Lung (tissue), 12 donors: Measurements from ENCODE around the gene PEX16. TPM values are rescaled to one million over a fixed set of nuclear protein-coding genes. Genes with fewer than 3 reads are reported as not detected.
A peak's percentile ranks its signal among the peaks of the same experiment; 100 is the strongest.

ENCODE experiments used
- ATAC-seq: fragments of 200-7000 bp; cut with Tn5 transposase; one replicate; pipeline ENCODE4 v1.9.1; 2020; ENCODE audit warnings: moderate number of reproducible peaks; ENCODE audit not compliant: insufficient read depth, low FRiP score
- DNase-seq, 3 donors: peaks; one replicate each; pipeline ENCODE4 v3.0.0-alpha.2; 2013 to 2017
- H3K27ac ChIP-seq, 2 donors: one replicate each; pipeline ENCODE4 v1.5.1; 2013; ENCODE audit warnings: mild to moderate bottlenecking in 2 of 2, moderate library complexity in 2 of 2, control low read depth in 1 of 2, inconsistent platforms in 1 of 2, low read depth in 1 of 2, low read length in 1 of 2
- H3K27me3 ChIP-seq, 3 donors: one replicate each; pipeline ENCODE4 v1.5.1; 2013; ENCODE audit warnings: low read length in 2 of 3; ENCODE audit not compliant: control insufficient read depth in 3 of 3, insufficient read depth in 3 of 3
- H3K36me3 ChIP-seq, 4 donors: one replicate each; pipeline ENCODE4 v1.5.1; 2013; ENCODE audit warnings: low read length in 4 of 4, mild to moderate bottlenecking in 1 of 4, moderate library complexity in 1 of 4; ENCODE audit not compliant: control insufficient read depth in 4 of 4, insufficient read depth in 4 of 4
- H3K4me1 ChIP-seq, 5 donors: one replicate each; pipeline ENCODE4 v1.5.1; 2013; ENCODE audit warnings: low read length in 5 of 5, mild to moderate bottlenecking in 2 of 5, moderate library complexity in 1 of 5; ENCODE audit not compliant: control insufficient read depth in 5 of 5, insufficient read depth in 5 of 5
- H3K4me3 ChIP-seq: one replicate; pipeline ENCODE4 v1.5.1; 2013; ENCODE audit warnings: mild to moderate bottlenecking, control low read depth, moderate library complexity
- H3K9ac ChIP-seq, 2 donors: one replicate each; pipeline ENCODE4 v1.5.1; 2013; ENCODE audit warnings: low read length in 2 of 2, control low read depth in 1 of 2; ENCODE audit not compliant: insufficient read depth in 1 of 2
- H3K9me3 ChIP-seq, 4 donors: one replicate each; pipeline ENCODE4 v1.5.1; 2013; ENCODE audit warnings: low read length in 3 of 4, mild to moderate bottlenecking in 1 of 4, moderate library complexity in 1 of 4; ENCODE audit not compliant: control insufficient read depth in 4 of 4, insufficient read depth in 3 of 4
- CTCF ChIP-seq: IDR thresholded peaks from 2 replicates; pipeline ENCODE4 v1.5.1; 2012; ENCODE audit warnings: mild to moderate bottlenecking; ENCODE audit errors: control extremely low read depth, extremely low read depth
- WGBS, 2 donors: extraction: QIAGEN DNeasy Blood & Tissue Kit; methylation state at CpG; one replicate each; pipeline ENCODE4 v1.1.7; 2013; 5-methylcytosine and 5-hydroxymethylcytosine counted together
- polyA plus RNA-seq, 2 donors: library from polyadenylated mRNA; stranded (reverse); fragments of 200-250 nt; gene quantifications; one replicate each; pipeline ENCODE4 v1.2.1, GENCODE V29; 2013
- total RNA-seq, 2 donors: library from RNA; depleted of rRNA in 1 of 2; stranded (reverse); fragments of >200 nt in 1 of 2; gene quantifications; one replicate each; pipeline ENCODE4 v1.2.1, GENCODE V29; 2014 to 2021
- donor health status: control.
- donor health status: control.
- donor health status: Bipolar disorder and iron deficiency.
- donor health status: healthy.
- donor health status: DM: yes; HTN: yes; CAD: no.

Gene PEX16
- total and polyA plus RNA-seq, 4 donors: 14.2 to 38.2 (median 35.8) TPM

DNA sequence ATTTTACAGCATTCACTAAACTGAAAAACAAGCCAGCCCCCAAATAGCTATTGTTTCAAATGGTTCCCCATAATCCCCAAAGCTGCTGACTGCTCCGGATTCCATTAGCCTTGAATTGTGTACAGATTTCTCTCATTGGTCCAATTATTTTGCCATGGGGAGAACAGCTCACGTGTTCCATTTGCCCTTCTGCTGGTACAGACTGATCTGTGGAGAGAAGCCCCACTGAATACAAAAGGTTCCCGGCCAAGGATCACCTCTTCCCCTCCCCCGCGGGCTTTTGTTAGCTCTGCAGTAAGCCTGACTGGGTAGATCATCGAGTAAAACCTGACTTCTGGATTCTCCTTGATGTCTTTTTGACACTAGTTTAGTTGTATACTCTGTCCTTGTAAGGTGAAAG is 41.3 kb downstream of the PEX16 start:
- Histone ChIP-seq H3K27ac (no peak overlapping the region), H3K4me3 (no peak overlapping the region), H3K9ac (no peak overlapping the region), H3K4me1 (no peaks in the 10 kb centered on the region), H3K27me3 (no peaks in the 10 kb centered on the region), H3K9me3 (peaks cover 0 to 1% (median 0%) of the 10 kb centered on the region in 4 donors), H3K36me3 (peaks cover 31 to 54% (median 43%) of the 10 kb centered on the region in 4 donors)
- no peak for TF ChIP-seq CTCF
- ATAC-seq (no peak), DNase-seq (no peak)
- 75 to 82% methylated on average over 6 of the region's 6 CpGs for WGBS, 2 donors

GRCh38 chr11:45872651-45873356 is 44.9 kb downstream of the PEX16 start:
- Histone ChIP-seq H3K27ac (no peak overlapping the region), H3K4me3 (no peak overlapping the region), H3K9me3 (peaks cover 0 to 2% (median 0%) of the 10 kb centered on the region in 4 donors), H3K27me3 (no peaks in the 10 kb centered on the region), H3K36me3 (peaks cover 45 to 68% (median 51%) of the 10 kb centered on the region in 4 donors), H3K4me1 (no peaks in the 10 kb centered on the region), H3K9ac (no peak overlapping the region)
- ATAC-seq (peak; percentile 28), DNase-seq (peak; percentile 29 to 49 (median 40))
- WGBS, 2 donors: 83 to 88% methylated on average over 9 of the region's 9 CpGs
- no peak for TF ChIP-seq CTCF

GRCh38 chr11:45871638-45872037 is 46.0 kb downstream of the PEX16 start:
- ATAC-seq (no peak), DNase-seq (no peak)
- peaks cover 0 to 2% (median 0%) of the 10 kb centered on the region in 4 donors for H3K9me3 ChIP-seq
- no peak overlapping the region for H3K4me3 ChIP-seq
- no peaks in the 10 kb centered on the region for H3K4me1 ChIP-seq
- WGBS, 2 donors: 95 to 98% methylated on average over 2 of the region's 2 CpGs
- no peak overlapping the region for H3K27ac ChIP-seq
- no peak overlapping the region for H3K9ac ChIP-seq
- H3K27me3 ChIP-seq: no peaks in the 10 kb centered on the region
- peaks cover 40 to 66% (median 50%) of the 10 kb centered on the region in 4 donors for H3K36me3 ChIP-seq
- TF ChIP-seq CTCF: no peak
